Hippocampal formation (tissue), 2 donors: ENCODE results near the gene LMBRD2.

Experiments used
- DNase-seq, 2 donors: peaks; one replicate each; lab custom pipeline; 2025; lab: John Stamatoyannopoulos, UW

LMBRD2 gene

GRCh38 chr5:36105819-36106218, 45.9 kb downstream of the LMBRD2 start:
- DNase-seq = no peak

GRCh38 chr5:36099748-36100147, 51.9 kb downstream of the LMBRD2 start:
- DNase-seq = no peak

- no peak for DNase-seq
Observed at GRCh38 chr5:36096486-36096885, 55.2 kb downstream of the LMBRD2 start.

- DNase-seq = no peak
Observed at GRCh38 chr5:36089989-36090388, 61.7 kb downstream of the LMBRD2 start.

GRCh38 chr5:36079200-36079781, 72.4 kb downstream of the LMBRD2 start:
- DNase-seq = peak; percentile 13 to 17

- no peak for DNase-seq
Observed at GRCh38 chr5:36078430-36078829, 73.3 kb downstream of the LMBRD2 start.

GRCh38 chr5:36073595-36074216, 78.0 kb downstream of the LMBRD2 start:
- no peak for DNase-seq

- no peak for DNase-seq
Observed at GRCh38 chr5:36070687-36071571, 80.8 kb downstream of the LMBRD2 start.

- DNase-seq = no peak
Observed at GRCh38 chr5:36068751-36069281, 82.9 kb downstream of the LMBRD2 start.

GRCh38 chr5:36066540-36067210, 85.0 kb downstream of the LMBRD2 start, which contains the start of gene UGT3A2:
TSS of gene UGT3A2 (minus strand) at chr5:36066882. CDS start at chr5:36066789, 93 bp downstream.
- DNase-seq = no peak

GRCh38 chr5:36066001-36066539, 85.6 kb downstream of the LMBRD2 start:
- DNase-seq = no peak

- DNase-seq = no peak
Observed at GRCh38 chr5:36060420-36060887, 91.2 kb downstream of the LMBRD2 start.

- DNase-seq = no peak
Observed at GRCh38 chr5:36059571-36060419, 91.9 kb downstream of the LMBRD2 start.

GRCh38 chr5:36058776-36059175, 92.9 kb downstream of the LMBRD2 start:
- DNase-seq = no peak

- no peak for DNase-seq
Observed at GRCh38 chr5:36057386-36057785, 94.3 kb downstream of the LMBRD2 start.

- DNase-seq = no peak
Observed at GRCh38 chr5:36056422-36056821, 95.3 kb downstream of the LMBRD2 start.

- no peak for DNase-seq
Observed at GRCh38 chr5:36055984-36056383, 95.7 kb downstream of the LMBRD2 start.

GRCh38 chr5:36054647-36055046, 97.0 kb downstream of the LMBRD2 start:
- no peak for DNase-seq

- no peak for DNase-seq
Observed at GRCh38 chr5:36052538-36052937, 99.1 kb downstream of the LMBRD2 start.

GRCh38 chr5:36049949-36050348, 101.7 kb downstream of the LMBRD2 start:
- DNase-seq = no peak
